Stimulated activated CD8-positive, alpha-beta memory T cell treated with anti-CD3 and anti-CD28 coated beads, Interleukin-12 subunit alpha, Interleukin-12 subunit beta, amount 100 ng/mL, for 24 hours (primary cell): ENCODE measurements around the gene ADGRD1.

Experiments
- DNase-seq: peaks from one replicate; pipeline ENCODE4 v3.0.0-alpha.2; 2020; ENCODE audit errors: extremely low read depth

ADGRD1 gene

DNA sequence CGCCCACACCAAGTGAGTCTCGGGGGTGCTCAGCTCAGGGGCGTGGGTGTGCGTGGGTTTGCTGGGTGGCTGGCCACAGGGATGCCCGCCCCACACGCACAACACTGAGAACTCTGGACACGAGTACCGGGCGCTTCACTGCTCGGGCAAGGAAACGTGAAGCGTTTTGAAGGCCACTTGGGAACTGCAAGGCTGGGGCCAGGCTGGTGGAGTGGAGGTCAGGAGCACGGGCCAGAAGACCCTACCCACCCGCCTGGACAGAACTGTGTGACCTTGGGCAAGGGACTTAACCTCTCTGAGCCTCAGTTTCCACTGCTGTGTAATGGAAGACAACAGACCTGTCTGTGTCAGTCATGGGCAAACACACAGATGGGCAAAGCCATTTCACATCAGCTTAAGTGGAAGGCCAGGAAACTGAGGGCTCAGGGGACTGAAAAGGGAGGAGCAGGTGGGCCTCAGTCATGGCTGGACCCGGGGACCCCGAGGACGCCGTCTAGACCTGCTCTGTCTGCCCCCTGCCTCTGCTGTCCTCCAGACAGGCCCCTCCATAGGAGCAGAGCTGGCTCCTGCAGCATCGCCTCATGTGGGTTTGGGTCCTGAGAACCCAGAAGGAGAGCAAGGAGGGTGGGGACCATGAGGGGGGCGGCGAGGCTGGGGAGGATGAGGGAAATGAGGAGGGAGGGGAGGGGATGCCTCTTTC, 52.5 kb downstream of the ADGRD1 start:
- no peak for DNase-seq

GRCh38 chr12:131007031-131007739, 53.5 kb downstream of the ADGRD1 start:
- no peak for DNase-seq

- DNase-seq: no peak
These were observed 54.0 kb downstream of the ADGRD1 start for GRCh38 chr12:131007740-131008117.

DNA sequence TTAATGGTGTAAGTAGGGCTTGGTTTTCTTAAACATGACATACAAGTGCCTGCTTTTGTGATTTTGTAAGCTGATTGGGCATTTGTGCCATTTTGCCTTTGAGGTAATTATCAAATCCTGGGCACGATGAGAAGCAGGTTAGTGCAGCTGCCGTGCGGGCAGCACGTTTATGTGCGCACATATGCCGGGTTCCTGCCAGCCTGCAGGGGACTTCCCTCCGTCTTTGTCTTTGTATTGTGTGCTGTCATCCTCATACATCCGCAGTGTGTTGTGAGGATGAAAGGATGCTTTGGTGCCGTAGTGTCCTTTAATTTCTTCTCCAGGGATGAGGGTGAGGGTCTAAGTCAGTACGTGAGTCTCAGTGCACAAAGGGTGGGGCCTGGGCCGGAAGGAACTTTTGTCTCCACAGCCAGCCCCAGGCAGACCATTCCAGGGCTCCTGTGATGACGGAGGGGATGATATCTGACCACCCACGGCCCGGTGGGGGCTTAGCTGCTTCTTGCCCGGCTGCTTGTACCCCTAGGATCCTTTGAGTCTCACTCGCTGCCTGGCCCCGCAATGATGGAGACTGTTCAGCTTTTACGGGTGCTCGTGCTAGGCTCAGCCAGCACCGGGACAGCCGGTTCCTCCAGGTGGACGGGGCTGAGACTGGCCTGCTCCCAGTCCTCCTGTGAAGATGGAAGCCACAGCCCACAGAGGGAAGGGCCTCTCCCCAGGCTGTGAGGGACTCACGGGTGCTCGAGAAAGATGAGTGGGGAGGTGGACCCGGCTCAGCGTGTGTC, 54.6 kb downstream of the ADGRD1 start:
- DNase-seq: no peak

GRCh38 chr12:131008913-131009270, 55.2 kb downstream of the ADGRD1 start:
- DNase-seq: no peak

GRCh38 chr12:131009595-131010395, 56.1 kb downstream of the ADGRD1 start:
- DNase-seq: no peak

GRCh38 chr12:131010396-131011131, 56.9 kb downstream of the ADGRD1 start:
- no peak for DNase-seq

GRCh38 chr12:131011165-131012079, 57.7 kb downstream of the ADGRD1 start:
- DNase-seq: no peak

DNA sequence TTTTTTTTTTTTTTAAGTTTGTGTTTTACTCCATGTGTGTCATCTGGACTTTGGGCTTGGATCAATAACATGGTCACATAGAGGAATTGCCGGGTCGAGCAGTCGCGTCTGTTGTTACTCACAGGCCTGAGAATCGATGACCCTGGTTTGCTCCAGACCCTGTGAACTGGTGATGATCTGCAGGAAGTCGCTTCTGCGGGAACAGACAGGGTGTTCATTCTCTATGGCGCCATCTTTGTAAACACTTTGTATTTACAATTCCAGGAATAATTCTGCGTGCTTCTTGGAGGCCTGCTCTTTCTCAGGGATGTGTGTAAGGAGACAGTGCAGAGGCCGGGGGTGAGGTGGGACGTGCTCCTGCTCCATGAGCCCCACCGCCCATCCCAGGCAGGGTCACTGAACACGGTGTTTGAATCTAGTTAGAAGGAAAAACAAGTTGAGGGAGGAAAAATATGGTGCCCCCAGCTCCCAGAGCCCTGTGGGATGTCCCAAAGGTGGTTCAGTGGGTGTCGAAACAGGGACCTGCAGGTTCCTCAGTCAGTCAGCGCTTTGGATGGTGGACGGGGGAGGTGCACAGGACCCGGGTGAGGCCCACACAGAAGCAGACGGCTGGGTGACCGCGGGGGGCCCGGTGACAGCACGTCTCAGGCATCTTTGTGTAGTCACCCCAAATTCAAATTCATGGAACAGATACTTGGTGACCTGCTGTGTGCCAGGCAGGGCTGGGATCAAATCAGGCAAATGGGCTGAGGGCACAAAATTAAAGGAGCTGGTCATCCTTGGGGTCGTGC, 58.8 kb downstream of the ADGRD1 start:
- no peak for DNase-seq

DNA sequence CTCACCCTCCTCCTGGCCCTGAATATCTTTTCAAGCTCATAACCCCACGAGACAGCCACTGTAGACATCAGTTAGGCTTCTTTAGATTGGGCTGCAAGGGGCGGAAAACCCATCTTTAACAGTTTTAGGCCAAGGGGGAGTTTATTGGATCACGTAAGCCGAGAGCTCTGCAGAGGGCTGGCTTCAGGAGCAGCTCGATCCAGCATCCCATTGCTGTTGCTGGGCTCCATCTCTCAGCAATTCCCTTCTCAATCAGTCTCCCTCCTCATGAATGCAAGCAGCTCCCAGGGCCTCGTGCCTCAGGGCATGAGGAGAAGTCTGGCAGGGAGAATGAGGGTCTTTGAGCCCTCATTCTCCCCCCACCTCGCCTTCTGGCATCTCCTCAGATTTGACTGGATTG, 59.4 kb downstream of the ADGRD1 start:
- DNase-seq: no peak

GRCh38 chr12:131014343-131014742, 60.6 kb downstream of the ADGRD1 start:
- no peak for DNase-seq

- DNase-seq: no peak
These were observed 62.1 kb downstream of the ADGRD1 start for GRCh38 chr12:131015581-131016337.

DNA sequence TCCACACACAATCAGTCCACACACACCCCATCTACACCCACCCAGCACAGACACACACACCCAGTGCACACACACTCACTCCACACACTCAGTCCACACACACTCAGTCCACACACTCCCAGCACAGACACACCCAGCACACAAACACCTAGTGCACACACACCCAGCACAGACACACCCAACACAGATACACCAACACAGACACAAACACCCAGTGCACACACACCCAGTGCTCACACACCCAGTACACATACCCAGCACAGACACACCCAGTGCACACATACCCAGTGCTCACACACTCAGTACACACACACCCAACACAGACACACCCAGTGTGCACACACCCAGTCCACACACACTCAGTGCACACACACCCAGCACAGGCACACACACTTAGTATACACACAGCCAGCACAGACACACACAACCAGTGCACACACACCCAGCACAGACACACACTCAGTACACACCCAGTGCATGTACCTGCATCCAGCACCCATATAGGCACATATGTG, 63.8 kb downstream of the ADGRD1 start:
- DNase-seq: no peak

DNA sequence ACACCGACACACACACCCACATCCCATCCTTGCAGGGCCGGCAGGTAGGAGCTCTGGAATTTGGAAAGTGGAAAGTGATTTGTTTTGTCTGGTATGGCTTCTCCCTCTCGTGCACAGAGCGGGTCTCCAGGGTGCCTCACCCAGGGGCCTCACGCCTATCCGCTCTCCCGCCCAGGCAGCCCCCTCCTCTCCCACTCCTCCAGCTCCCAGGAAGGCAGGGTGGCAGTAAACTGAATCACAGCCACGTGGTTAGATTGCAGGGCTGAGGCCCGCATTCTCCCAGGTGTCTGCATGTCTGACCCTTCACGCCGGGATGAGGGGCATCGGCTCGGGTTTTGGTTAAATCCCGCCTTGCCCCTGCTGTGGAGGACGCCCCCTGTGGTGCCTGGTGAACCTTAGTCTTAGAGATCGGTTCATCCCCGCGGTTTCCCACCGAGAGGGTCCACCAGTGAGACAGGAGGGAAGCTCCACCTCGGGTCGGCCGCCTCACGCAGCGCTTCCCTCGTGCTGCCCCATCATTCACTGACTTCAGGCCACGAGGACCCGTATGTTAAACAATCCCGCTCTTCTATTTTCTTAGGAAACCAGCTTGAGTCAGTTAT, 64.4 kb downstream of the ADGRD1 start:
- DNase-seq: no peak

DNA sequence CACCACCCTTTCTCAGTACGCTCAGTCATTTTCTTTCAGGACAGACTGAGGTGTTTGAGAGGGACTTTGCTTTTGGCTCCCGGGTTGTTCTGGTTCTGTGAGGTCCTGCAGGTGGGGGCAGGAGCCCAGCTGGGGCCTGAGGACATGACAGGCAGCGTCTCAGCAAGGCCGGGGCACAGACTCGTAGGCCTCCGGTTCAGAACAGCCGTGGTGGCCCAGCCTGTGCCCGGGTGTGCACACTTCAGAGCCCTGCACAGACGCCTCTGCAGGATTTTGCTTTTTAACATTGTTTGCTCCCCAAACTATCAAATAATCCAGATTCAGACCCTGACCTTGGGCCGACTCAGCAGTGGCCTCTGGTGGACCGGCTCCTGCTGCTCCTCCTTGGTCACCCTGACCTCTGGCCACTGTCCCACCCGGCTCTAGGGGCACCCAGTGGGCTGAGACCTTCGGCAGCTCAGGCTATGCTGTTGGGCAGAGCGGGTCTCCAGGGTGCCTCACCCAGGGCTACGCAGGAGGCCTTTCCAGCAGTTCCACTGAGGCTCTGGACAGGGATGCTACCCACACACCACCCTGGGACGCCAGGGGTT, 65.2 kb downstream of the ADGRD1 start:
- DNase-seq: no peak

GRCh38 chr12:131020326-131021153, 66.8 kb downstream of the ADGRD1 start:
- DNase-seq: no peak

GRCh38 chr12:131021154-131021541, 67.4 kb downstream of the ADGRD1 start:
- no peak for DNase-seq
